T-helper 17 cell (primary cell): ENCODE results near the gene TGFBR1. TPM values are rescaled to one million over a fixed set of nuclear protein-coding genes. Genes with fewer than 3 reads are reported as not detected.
A peak's percentile ranks its signal among the peaks of the same experiment; 100 is the strongest.

ENCODE experiments used
- ATAC-seq: fragments of 150-1000 bp; cut with Tn5 transposase; 2 replicates; pipeline ENCODE4 v1.10.0; 2021; ENCODE audit warnings: mild to moderate bottlenecking, moderate library complexity
- DNase-seq, 3 donors: peaks; one replicate each; pipeline versions ENCODE4 v3.0.0 to v3.0.0-alpha.2; 2020 to 2021
- H3K9me3 ChIP-seq: one replicate; pipeline ENCODE4 v1.7.0; 2013; ENCODE audit warnings: low read length, mild to moderate bottlenecking; ENCODE audit not compliant: control insufficient read depth, poor library complexity, severe bottlenecking
- H3K27ac Mint-ChIP-seq: one replicate; pipeline ENCODE4 v1.8.0; 2022; ENCODE audit warnings: mild to moderate bottlenecking, moderate library complexity, mixed read lengths
- H3K27me3 Mint-ChIP-seq: one replicate; pipeline ENCODE4 v1.8.0; 2022; ENCODE audit warnings: mixed read lengths
- H3K36me3 Mint-ChIP-seq: one replicate; pipeline ENCODE4 v1.8.0; 2022; ENCODE audit warnings: low read depth, mixed read lengths
- H3K4me1 Mint-ChIP-seq: one replicate; pipeline ENCODE4 v1.8.0; 2022; ENCODE audit warnings: mild to moderate bottlenecking, mixed read lengths
- H3K4me3 Mint-ChIP-seq: one replicate; pipeline ENCODE4 v1.8.0; 2022; ENCODE audit warnings: mild to moderate bottlenecking, moderate library complexity, mixed read lengths
- total RNA-seq, 4 donors: library from RNA in 2 of 4; stranded (reverse) in 2 of 4; gene quantifications; one replicate each; pipeline ENCODE4 v1.2.3 and lab custom pipeline; 2022 to 2026

TGFBR1 gene
- total RNA-seq, 2 donors from 2014 or later: 23.5 to 29.1 TPM

- H3K36me3 Mint-ChIP-seq: no peaks in the 10 kb centered on the region
- no peak for ATAC-seq
- H3K27ac Mint-ChIP-seq: no peak overlapping the region
- peaks cover 11% of the 10 kb centered on the region for H3K4me1 Mint-ChIP-seq
- DNase-seq: no peak
- H3K9me3 ChIP-seq: no peaks in the 10 kb centered on the region
- no peak overlapping the region for H3K4me3 Mint-ChIP-seq
- H3K27me3 Mint-ChIP-seq: no peaks in the 10 kb centered on the region
Observed at GRCh38 chr9:99158629-99159028, 53.7 kb downstream of the TGFBR1 start.

- no peak for ATAC-seq
- no peak for DNase-seq
- Mint-ChIP-seq H3K27me3 (no peaks in the 10 kb centered on the region), H3K27ac (no peak overlapping the region), H3K4me3 (no peak overlapping the region), H3K36me3 (no peaks in the 10 kb centered on the region), H3K4me1 (peaks cover 10% of the 10 kb centered on the region)
- no peaks in the 10 kb centered on the region for H3K9me3 ChIP-seq
Observed at GRCh38 chr9:99160173-99160572, 55.3 kb downstream of the TGFBR1 start.

GRCh38 chr9:99162759-99163364 lies 57.9 kb downstream of the TGFBR1 start:
- DNase-seq: no peak
- H3K4me3 Mint-ChIP-seq: no peak overlapping the region
- no peak overlapping the region for H3K27ac Mint-ChIP-seq
- H3K27me3 Mint-ChIP-seq: no peaks in the 10 kb centered on the region
- ATAC-seq: peak; percentile 49
- no peaks in the 10 kb centered on the region for H3K36me3 Mint-ChIP-seq
- H3K4me1 Mint-ChIP-seq: peaks cover 9% of the 10 kb centered on the region
- no peaks in the 10 kb centered on the region for H3K9me3 ChIP-seq

GRCh38 chr9:99166149-99166548 lies 61.2 kb downstream of the TGFBR1 start:
- DNase-seq (no peak), ATAC-seq (no peak)
- Mint-ChIP-seq H3K4me3 (no peak overlapping the region), H3K4me1 (peaks cover 8% of the 10 kb centered on the region), H3K27ac (no peak overlapping the region), H3K27me3 (no peaks in the 10 kb centered on the region), H3K36me3 (no peaks in the 10 kb centered on the region)
- H3K9me3 ChIP-seq: no peaks in the 10 kb centered on the region

GRCh38 chr9:99167119-99167518 lies 62.2 kb downstream of the TGFBR1 start:
- Mint-ChIP-seq H3K27me3 (peaks cover 8% of the 10 kb centered on the region), H3K4me1 (peaks cover 11% of the 10 kb centered on the region), H3K4me3 (no peak overlapping the region), H3K27ac (no peak overlapping the region), H3K36me3 (no peaks in the 10 kb centered on the region)
- ATAC-seq: no peak
- no peaks in the 10 kb centered on the region for H3K9me3 ChIP-seq
- no peak for DNase-seq

GRCh38 chr9:99167694-99168093 lies 62.8 kb downstream of the TGFBR1 start:
- ATAC-seq (no peak), DNase-seq (no peak)
- peaks cover 10% of the 10 kb centered on the region for H3K27me3 Mint-ChIP-seq
- no peak overlapping the region for H3K4me3 Mint-ChIP-seq
- peaks cover 10% of the 10 kb centered on the region for H3K4me1 Mint-ChIP-seq
- peak overlapping the region; percentile 49 for H3K27ac Mint-ChIP-seq
- H3K9me3 ChIP-seq: no peaks in the 10 kb centered on the region
- no peaks in the 10 kb centered on the region for H3K36me3 Mint-ChIP-seq

- Mint-ChIP-seq H3K36me3 (no peaks in the 10 kb centered on the region), H3K27ac (no peak overlapping the region), H3K4me3 (no peak overlapping the region), H3K4me1 (peaks cover 8% of the 10 kb centered on the region), H3K27me3 (peaks cover 18% of the 10 kb centered on the region)
- no peak for ATAC-seq
- H3K9me3 ChIP-seq: no peaks in the 10 kb centered on the region
- no peak for DNase-seq
Observed at GRCh38 chr9:99169086-99169485, 64.2 kb downstream of the TGFBR1 start.

- Mint-ChIP-seq H3K4me1 (peaks cover 8% of the 10 kb centered on the region), H3K27ac (no peak overlapping the region), H3K36me3 (no peaks in the 10 kb centered on the region), H3K27me3 (peaks cover 21% of the 10 kb centered on the region), H3K4me3 (no peak overlapping the region)
- no peaks in the 10 kb centered on the region for H3K9me3 ChIP-seq
- DNase-seq: no peak
- no peak for ATAC-seq
Observed at GRCh38 chr9:99169982-99170761, 65.3 kb downstream of the TGFBR1 start.

- no peak for ATAC-seq
- Mint-ChIP-seq H3K36me3 (no peaks in the 10 kb centered on the region), H3K4me1 (peaks cover 9% of the 10 kb centered on the region), H3K4me3 (no peak overlapping the region), H3K27ac (peak overlapping the region; percentile 19), H3K27me3 (peaks cover 21% of the 10 kb centered on the region)
- no peaks in the 10 kb centered on the region for H3K9me3 ChIP-seq
- DNase-seq: no peak
Observed at GRCh38 chr9:99171225-99172123, 66.6 kb downstream of the TGFBR1 start.

GRCh38 chr9:99172124-99173091 lies 67.5 kb downstream of the TGFBR1 start:
- Mint-ChIP-seq H3K4me1 (peaks cover 8% of the 10 kb centered on the region), H3K4me3 (no peak overlapping the region), H3K27me3 (peaks cover 27% of the 10 kb centered on the region), H3K27ac (no peak overlapping the region), H3K36me3 (no peaks in the 10 kb centered on the region)
- ATAC-seq (no peak), DNase-seq (no peak)
- H3K9me3 ChIP-seq: no peaks in the 10 kb centered on the region

GRCh38 chr9:99173570-99174504 lies 68.9 kb downstream of the TGFBR1 start:
- DNase-seq (no peak), ATAC-seq (no peak)
- Mint-ChIP-seq H3K36me3 (no peaks in the 10 kb centered on the region), H3K4me3 (no peak overlapping the region), H3K27me3 (peaks cover 27% of the 10 kb centered on the region), H3K27ac (no peak overlapping the region), H3K4me1 (peaks cover 7% of the 10 kb centered on the region)
- no peaks in the 10 kb centered on the region for H3K9me3 ChIP-seq
